GM10248 (cell line): ENCODE results near the gene BNIP3.

Source experiments
- CTCF ChIA-PET: fragments of 300-600 bp; sonication (Branson Sonifier 250); formaldehyde crosslinking; extraction: SDS; loops from one replicate; lab custom pipeline; 2021; ENCODE audit warnings: antibody characterized with exemption; lab: Yijun Ruan, JAX
- POLR2A ChIA-PET: fragments of 350-650 bp; sonication (Branson Sonifier 250); formaldehyde crosslinking; extraction: SDS; loops from one replicate; lab custom pipeline; 2020; ENCODE audit warnings: antibody characterized with exemption; lab: Yijun Ruan, JAX
- DNase-seq: peaks from one replicate; pipeline ENCODE4 v3.0.0; 2012; ENCODE audit errors: extremely low spot score
- CTCF ChIP-seq: IDR thresholded peaks from 2 replicates; pipeline ENCODE4 v1.5.1; 2012; ENCODE audit warnings: mild to moderate bottlenecking, low read depth; ENCODE audit errors: extremely low read depth, missing control alignments, control extremely low read depth

The BNIP3 gene

GRCh38 chr10:132021504-132022143, 39.9 kb upstream of the BNIP3 start:
- peak; percentile 12 for DNase-seq
- no peak for TF ChIP-seq CTCF
- POLR2A ChIA-PET: no interaction called here
- CTCF ChIA-PET: interaction anchor here (1.5 to 3.6 kb wide), 3 partner anchors 21 to 135 kb away, joined by 5 to 16 read pairs (median 13); no protein-coding TSS in a partner anchor

- peak; percentile 13 for DNase-seq
- ChIA-PET CTCF (interaction anchor here (1.1 to 3.6 kb wide), 4 partner anchors 18 to 135 kb away, joined by 3 to 16 read pairs (median 8); no protein-coding TSS in a partner anchor), POLR2A (no interaction called here)
- no peak for TF ChIP-seq CTCF
These were observed 39.3 kb upstream of the BNIP3 start for GRCh38 chr10:132021046-132021445.

- ChIA-PET CTCF (interaction anchor here (0.7 to 2.3 kb wide), 4 partner anchors 19 to 134 kb away, joined by 3 to 13 read pairs (median 4); no protein-coding TSS in a partner anchor), POLR2A (no interaction called here)
- no peak for TF ChIP-seq CTCF
- DNase-seq: peak; percentile 7
These were observed 38.7 kb upstream of the BNIP3 start for GRCh38 chr10:132020456-132020855.

GRCh38 chr10:132019366-132019765, 37.6 kb upstream of the BNIP3 start:
- ChIA-PET CTCF (interaction anchor here (1.9 to 2.3 kb wide), 3 partner anchors 35 to 134 kb away, joined by 4 to 13 read pairs (median 12); no protein-coding TSS in a partner anchor), POLR2A (no interaction called here)
- no peak for TF ChIP-seq CTCF

GRCh38 chr10:132018446-132018845, 36.7 kb upstream of the BNIP3 start:
- ChIA-PET POLR2A (no interaction called here), CTCF (interaction anchor here (1.9 kb wide), 1 partner anchor 133 kb away, joined by 12 read pairs; no protein-coding TSS in a partner anchor)
- TF ChIP-seq CTCF: no peak
- DNase-seq: no peak

More at GRCh38 chr10:132019366-132019765, 37.6 kb upstream of the BNIP3 start:
- DNase-seq: no peak

- ChIA-PET POLR2A (no interaction called here), CTCF (no interaction called here)
- DNase-seq: no peak
- TF ChIP-seq CTCF: no peak
These were observed 34.8 kb upstream of the BNIP3 start for GRCh38 chr10:132016514-132016913.
